SK-N-MC (cell line): ENCODE data around the gene PDZRN4.

Experiments used
- EZH2 ChIP-seq: fragments of 200-600 bp; sonication (generic); IDR thresholded peaks from one replicate; pipeline ENCODE4 v1.6.1; 2017; ENCODE audit warnings: antibody characterized with exemption
- FOXP2 ChIP-seq: optimal IDR thresholded peaks from 2 replicates; pipeline ENCODE3; 2011; ENCODE audit warnings: mild to moderate bottlenecking, moderate library complexity; ENCODE audit not compliant: insufficient read depth; ENCODE audit errors: extremely low read length, control extremely low read depth
- POLR2AphosphoS5 ChIP-seq: IDR thresholded peaks from 2 replicates; pipeline ENCODE4 v1.6.1; 2012; ENCODE audit warnings: mild to moderate bottlenecking, low read depth, low read length, borderline replicate concordance

GRCh38 chr12:41596190-41596589, 408.1 kb downstream of the PDZRN4 start:
- no peak for TF ChIP-seq EZH2
- no peak for TF ChIP-seq POLR2AphosphoS5
- no peak for TF ChIP-seq FOXP2
